CD14-positive monocyte (primary cell): ENCODE measurements around the gene GMDS. TPM values are rescaled to one million over a fixed set of nuclear protein-coding genes. Genes with fewer than 3 reads are reported as not detected.

ENCODE experiments used
- DNase-seq, 3 donors: peaks; one replicate each; pipeline ENCODE4 v3.0.0-alpha.2; 2011 to 2022
- H2AFZ ChIP-seq: 2 replicates; pipeline ENCODE4 v1.6.0; 2012; ENCODE audit warnings: mild to moderate bottlenecking, low read depth, low read length, inconsistent platforms; ENCODE audit not compliant: insufficient read depth, poor library complexity, severe bottlenecking
- H3K27ac ChIP-seq, 2 donors: 1 replicate in 1 of 2; 2 replicates in 1 of 2; pipeline ENCODE4 v1.5.1; 2012 to 2013; ENCODE audit warnings: low read length in 2 of 2, control low read depth in 1 of 2, inconsistent platforms in 1 of 2, low read depth in 1 of 2, mild to moderate bottlenecking in 1 of 2
- H3K27me3 ChIP-seq, 2 donors: one replicate each; pipeline versions ENCODE4 v1.6.0 to v1.6.1; 2011 to 2013; ENCODE audit warnings: low read length in 2 of 2; ENCODE audit not compliant: control insufficient read depth in 2 of 2, insufficient read depth in 2 of 2
- H3K36me3 ChIP-seq, 2 donors: replicated peaks in 1 of 2; 1 replicate in 1 of 2; 2 replicates in 1 of 2; pipeline versions ENCODE4 v1.5.1 to v1.6.1; 2012 to 2013; ENCODE audit warnings: low read length in 2 of 2, control low read depth in 1 of 2, inconsistent platforms in 1 of 2, mild to moderate bottlenecking in 1 of 2; ENCODE audit not compliant: insufficient read depth in 2 of 2, control insufficient read depth in 1 of 2
- H3K4me1 ChIP-seq, 2 donors: 1 replicate in 1 of 2; 2 replicates in 1 of 2; pipeline versions ENCODE4 v1.5.1 to v1.6.1; 2012 to 2013; ENCODE audit warnings: low read length in 2 of 2, control low read depth in 1 of 2, inconsistent platforms in 1 of 2, mild to moderate bottlenecking in 1 of 2, moderate library complexity in 1 of 2; ENCODE audit not compliant: insufficient read depth in 2 of 2, control insufficient read depth in 1 of 2
- H3K4me2 ChIP-seq: replicated peaks from 2 replicates; pipeline ENCODE3; 2012; ENCODE audit warnings: low read length, moderate library complexity, mild to moderate bottlenecking; ENCODE audit not compliant: poor library complexity, severe bottlenecking; ENCODE audit errors: extremely low read depth
- H3K4me3 ChIP-seq, 3 experiments: fragments of 200-600 bp in 1 of 3; sonication (generic) in 1 of 3; replicated peaks in 1 of 3; 1 replicate in 2 of 3; 2 replicates in 1 of 3; pipeline ENCODE4 v1.5.1; 2011 to 2013; ENCODE audit warnings: low read length in 3 of 3, mild to moderate bottlenecking in 3 of 3, control low read depth in 2 of 3, low read depth in 2 of 3, inconsistent platforms in 1 of 3, moderate library complexity in 1 of 3
- H3K79me2 ChIP-seq: 2 replicates; pipeline ENCODE4 v1.6.0; 2012; ENCODE audit warnings: mild to moderate bottlenecking, control low read depth, inconsistent platforms, low read length, moderate library complexity; ENCODE audit not compliant: insufficient read depth
- H3K9ac ChIP-seq: 2 replicates; pipeline ENCODE4 v1.6.0; 2017; ENCODE audit warnings: low read length, mild to moderate bottlenecking; ENCODE audit not compliant: insufficient read depth, poor library complexity, severe bottlenecking
- H3K9me3 ChIP-seq, 2 donors: replicated peaks in 1 of 2; 1 replicate in 1 of 2; 2 replicates in 1 of 2; pipeline versions ENCODE4 v1.5.1 to v1.6.1; 2012 to 2013; ENCODE audit warnings: low read length in 2 of 2, control low read depth in 1 of 2; ENCODE audit not compliant: control insufficient read depth in 1 of 2, insufficient read depth in 1 of 2
- H4K20me1 ChIP-seq: 2 replicates; pipeline ENCODE4 v1.6.0; 2012; ENCODE audit warnings: mild to moderate bottlenecking, low read length, control low read depth, moderate library complexity; ENCODE audit not compliant: insufficient read depth
- H3K27ac Mint-ChIP-seq, 7 donors: one replicate each; pipeline ENCODE4 v1.8.0; 2020; ENCODE audit warnings: mild to moderate bottlenecking in 7 of 7, mixed read lengths in 7 of 7, moderate library complexity in 6 of 7, inconsistent platforms in 2 of 7
- H3K27me3 Mint-ChIP-seq, 3 donors: one replicate each; pipeline ENCODE4 v1.8.0; 2021 to 2022; ENCODE audit warnings: low read depth in 3 of 3, mild to moderate bottlenecking in 3 of 3, mixed read lengths in 3 of 3, moderate library complexity in 3 of 3, inconsistent platforms in 1 of 3
- H3K36me3 Mint-ChIP-seq, 2 donors: one replicate each; pipeline ENCODE4 v1.8.0; 2020; ENCODE audit warnings: mixed read lengths in 2 of 2, inconsistent platforms in 1 of 2, mild to moderate bottlenecking in 1 of 2
- H3K4me1 Mint-ChIP-seq: one replicate; pipeline ENCODE4 v1.8.0; 2020; ENCODE audit warnings: mild to moderate bottlenecking, mixed read lengths
- H3K4me3 Mint-ChIP-seq, 2 donors: one replicate each; pipeline ENCODE4 v1.8.0; 2020; ENCODE audit warnings: mild to moderate bottlenecking in 2 of 2, mixed read lengths in 2 of 2, moderate library complexity in 1 of 2
- H3K9me3 Mint-ChIP-seq, 7 donors: one replicate each; pipeline ENCODE4 v1.8.0; 2020 to 2022; ENCODE audit warnings: mixed read lengths in 7 of 7, mild to moderate bottlenecking in 6 of 7, moderate library complexity in 6 of 7, inconsistent platforms in 2 of 7
- CTCF ChIP-seq: fragments of 200-600 bp; IDR thresholded peaks from one replicate; pipeline ENCODE4 v1.8.0; 2022; ENCODE audit warnings: antibody characterized with exemption, mild to moderate bottlenecking
- whole genome bisulfite sequencing: methylation state at CpG from one replicate; pipeline ENCODE4 v1.1.5; 2013; ENCODE audit warnings: missing lambda C conversion rate; ENCODE audit not compliant: insufficient coverage; 5-methylcytosine and 5-hydroxymethylcytosine counted together
- intact Hi-C, 2 donors: fragments of 100-400 bp; cut with micrococcal nuclease; formaldehyde crosslinking; loops; one replicate each; pipeline versions ENCODE4 v1.15.0 to v1.15.1; 2023
- polyA plus RNA-seq, 3 donors: library from polyadenylated mRNA; depleted of rRNA in 1 of 3; unstranded in 2 of 3; stranded (reverse) in 1 of 3; fragments of 300-500 nt in 2 of 3; fragments of >200 nt in 1 of 3; fragmentation: Illumina TruSeq in 2 of 3; gene quantifications; 1 replicate in 2 of 3; 2 replicates in 1 of 3; pipeline ENCODE4 v1.2.3, GENCODE V29; 2012 to 2021

Gene GMDS
- polyA plus RNA-seq, 3 donors, result 10.5 to 19.9 (median 17.6) TPM

GRCh38 chr6:2132916-2133315 lies 112.5 kb downstream of the GMDS start:
- Histone ChIP-seq H2AFZ (no peak overlapping the region), H4K20me1 (no peaks in the 10 kb centered on the region), H3K4me3 (no peak overlapping the region), H3K79me2 (no peaks in the 10 kb centered on the region), H3K27ac (no peak overlapping the region), H3K4me1 (no peaks in the 10 kb centered on the region), H3K36me3 (no peaks in the 10 kb centered on the region), H3K4me2 (no peak overlapping the region), H3K9me3 (no peaks in the 10 kb centered on the region), H3K9ac (no peak overlapping the region), H3K27me3 (no peaks in the 10 kb centered on the region)
- H3K36me3 Mint-ChIP-seq, result no peaks in the 10 kb centered on the region
- no peak for TF ChIP-seq CTCF
- no peak overlapping the region for H3K27ac Mint-ChIP-seq
- intact Hi-C loops, result no loop called here
- H3K4me3 Mint-ChIP-seq, result no peak overlapping the region
- peaks cover 0 to 5% (median 2%) of the 10 kb centered on the region in 3 donors for H3K27me3 Mint-ChIP-seq
- 29% methylated on average over 1 of the region's 1 CpG for WGBS
- H3K9me3 Mint-ChIP-seq, result no peaks in the 10 kb centered on the region
- H3K4me1 Mint-ChIP-seq, result peaks cover 9% of the 10 kb centered on the region
- no peak for DNase-seq

GRCh38 chr6:2132416-2132815 lies 113.0 kb downstream of the GMDS start:
- 33% methylated on average over 1 of the region's 2 CpGs for WGBS
- Histone ChIP-seq H3K27me3 (no peaks in the 10 kb centered on the region), H3K4me3 (no peak overlapping the region), H3K4me1 (peaks cover 3 to 5% of the 10 kb centered on the region in 2 donors), H3K27ac (no peak overlapping the region), H3K9ac (no peak overlapping the region), H3K79me2 (no peaks in the 10 kb centered on the region), H4K20me1 (no peaks in the 10 kb centered on the region), H3K36me3 (no peaks in the 10 kb centered on the region), H2AFZ (no peak overlapping the region), H3K4me2 (no peak overlapping the region), H3K9me3 (no peaks in the 10 kb centered on the region)
- Mint-ChIP-seq H3K4me1 (peaks cover 14% of the 10 kb centered on the region), H3K27ac (no peak overlapping the region), H3K36me3 (no peaks in the 10 kb centered on the region), H3K9me3 (no peaks in the 10 kb centered on the region), H3K4me3 (no peak overlapping the region), H3K27me3 (peaks cover 0 to 5% (median 2%) of the 10 kb centered on the region in 3 donors)
- intact Hi-C loops, result no loop called here
- no peak for DNase-seq
- no peak for TF ChIP-seq CTCF
